Activated CD8-positive, alpha-beta memory T cell treated with anti-CD3 and anti-CD28 coated beads for 24 hours (primary cell): ENCODE measurements around the gene PPP1R12B.
"Not testable (repeated sequence)": the region's sequence is repeated elsewhere in the genome, so short reads cannot be mapped to it uniquely, and the experiment has no call there.

Experiments
- DNase-seq: peaks from one replicate; pipeline ENCODE4 v3.0.0-alpha.2; 2020

PPP1R12B gene

GRCh38 chr1:202405928-202406327 lies 57.4 kb downstream of the PPP1R12B start:
- no peak for DNase-seq

GRCh38 chr1:202406896-202407295 lies 58.4 kb downstream of the PPP1R12B start:
- DNase-seq: not testable (repeated sequence)

- DNase-seq: not testable (repeated sequence)
These were observed 58.9 kb downstream of the PPP1R12B start for GRCh38 chr1:202407378-202407777.

GRCh38 chr1:202410251-202410650 lies 61.8 kb downstream of the PPP1R12B start:
- DNase-seq: not testable (repeated sequence)

- DNase-seq: not testable (repeated sequence)
These were observed 62.4 kb downstream of the PPP1R12B start for GRCh38 chr1:202410854-202411357.

GRCh38 chr1:202411422-202411821 lies 62.9 kb downstream of the PPP1R12B start:
- DNase-seq: no peak

- not testable (repeated sequence) for DNase-seq
These were observed 63.9 kb downstream of the PPP1R12B start for GRCh38 chr1:202412421-202412820.

- DNase-seq: no peak
These were observed 68.1 kb downstream of the PPP1R12B start for GRCh38 chr1:202416641-202417040.

GRCh38 chr1:202417141-202417540 lies 68.6 kb downstream of the PPP1R12B start:
- not testable (repeated sequence) for DNase-seq

- DNase-seq: not testable (repeated sequence)
These were observed 69.3 kb downstream of the PPP1R12B start for GRCh38 chr1:202417762-202418201.

GRCh38 chr1:202419731-202420130 lies 71.2 kb downstream of the PPP1R12B start:
- DNase-seq: not testable (repeated sequence)

- not testable (repeated sequence) for DNase-seq
These were observed 72.1 kb downstream of the PPP1R12B start for GRCh38 chr1:202420422-202421094.

- not testable (repeated sequence) for DNase-seq
These were observed 74.2 kb downstream of the PPP1R12B start for GRCh38 chr1:202422709-202423108.

- not testable (repeated sequence) for DNase-seq
These were observed 75.8 kb downstream of the PPP1R12B start for GRCh38 chr1:202424260-202424659.

- DNase-seq: not testable (repeated sequence)
These were observed 81.6 kb downstream of the PPP1R12B start for GRCh38 chr1:202430111-202430510.

GRCh38 chr1:202432338-202432737 lies 83.8 kb downstream of the PPP1R12B start:
- not testable (repeated sequence) for DNase-seq

GRCh38 chr1:202433155-202434043 lies 84.9 kb downstream of the PPP1R12B start:
- no peak for DNase-seq

GRCh38 chr1:202434059-202434458 lies 85.6 kb downstream of the PPP1R12B start:
- DNase-seq: no peak

GRCh38 chr1:202438393-202439174 lies 90.1 kb downstream of the PPP1R12B start:
- no peak for DNase-seq

- no peak for DNase-seq
These were observed 90.8 kb downstream of the PPP1R12B start for GRCh38 chr1:202439308-202439707.

- not testable (repeated sequence) for DNase-seq
These were observed 99.6 kb downstream of the PPP1R12B start for GRCh38 chr1:202448140-202448539.

GRCh38 chr1:202451641-202452040 lies 103.1 kb downstream of the PPP1R12B start:
- DNase-seq: not testable (repeated sequence)

GRCh38 chr1:202452508-202452907 lies 104.0 kb downstream of the PPP1R12B start:
- DNase-seq: no peak
